H54 (cell line): ENCODE results near the gene ELMO1.

Experiments used
- DNase-seq: peaks from one replicate; pipeline ENCODE4 v3.0.0; 2011; ENCODE audit warnings: low spot score, mixed read lengths; ENCODE audit not compliant: insufficient read length
- FAIRE-seq: peaks from 3 replicates; lab custom pipeline; 2011; peaks lifted over from hg19 to GRCh38; lab: Jason Lieb, UNC
- POLR2A ChIP-seq: IDR thresholded peaks from 2 replicates; pipeline ENCODE4 v1.6.1; 2011; ENCODE audit warnings: low read depth, mild to moderate bottlenecking, low read length

ELMO1 gene

GRCh38 chr7:37040330-37040729 is 408.3 kb downstream of the ELMO1 start:
- FAIRE-seq = no peak
- DNase-seq = no peak
- TF ChIP-seq POLR2A = no peak

GRCh38 chr7:37039131-37039749 is 409.4 kb downstream of the ELMO1 start:
- FAIRE-seq (no peak), DNase-seq (no peak)
- no peak for TF ChIP-seq POLR2A

- FAIRE-seq (no peak), DNase-seq (no peak)
- no peak for TF ChIP-seq POLR2A
Measured at GRCh38 chr7:37038706-37039105, 410.0 kb downstream of the ELMO1 start.

- no peak for TF ChIP-seq POLR2A
- FAIRE-seq (no peak), DNase-seq (no peak)
Measured at GRCh38 chr7:37037286-37037685, 411.4 kb downstream of the ELMO1 start.

GRCh38 chr7:37035631-37036030 is 413.0 kb downstream of the ELMO1 start:
- no peak for TF ChIP-seq POLR2A
- FAIRE-seq (no peak), DNase-seq (no peak)

- DNase-seq (no peak), FAIRE-seq (no peak)
- TF ChIP-seq POLR2A = no peak
Measured at GRCh38 chr7:37033141-37033540, 415.5 kb downstream of the ELMO1 start.

GRCh38 chr7:37032258-37032601 is 416.4 kb downstream of the ELMO1 start:
- no peak for TF ChIP-seq POLR2A
- no peak for FAIRE-seq
- no peak for DNase-seq

- DNase-seq (peak; percentile 96), FAIRE-seq (peak; percentile 99)
- no peak for TF ChIP-seq POLR2A
Measured at GRCh38 chr7:37031571-37032257, 416.9 kb downstream of the ELMO1 start.

GRCh38 chr7:37028909-37029440 is 419.7 kb downstream of the ELMO1 start:
- FAIRE-seq = no peak
- no peak for TF ChIP-seq POLR2A
- DNase-seq = no peak

- DNase-seq (no peak), FAIRE-seq (no peak)
- no peak for TF ChIP-seq POLR2A
Measured at GRCh38 chr7:37027557-37028341, 420.9 kb downstream of the ELMO1 start.

GRCh38 chr7:37027104-37027503 is 421.6 kb downstream of the ELMO1 start:
- no peak for TF ChIP-seq POLR2A
- DNase-seq (no peak), FAIRE-seq (no peak)

GRCh38 chr7:37018954-37019353 is 429.7 kb downstream of the ELMO1 start:
- FAIRE-seq = no peak
- no peak for TF ChIP-seq POLR2A
- DNase-seq = no peak

GRCh38 chr7:37016064-37016878 is 432.4 kb downstream of the ELMO1 start:
- TF ChIP-seq POLR2A = no peak
- FAIRE-seq (no peak), DNase-seq (no peak)
